MM.1S (cell line): Measurements from ENCODE around the gene SPEM1.

Source experiments
- DNase-seq: peaks from one replicate; pipeline ENCODE4 v3.0.0-alpha.2; 2015
- H2AFZ ChIP-seq: fragments of 300-600 bp; sonication (generic); 2 replicates; pipeline ENCODE4 v1.6.0; 2016; ENCODE audit warnings: antibody characterized with exemption, low read length
- H3F3A ChIP-seq: fragments of 300-600 bp; sonication (generic); 2 replicates; pipeline ENCODE4 v1.6.1; 2016; ENCODE audit warnings: mild to moderate bottlenecking, antibody characterized with exemption, low read length, moderate library complexity, mixed read lengths; ENCODE audit not compliant: insufficient read depth
- H3K27ac ChIP-seq: fragments of 300-600 bp; sonication (generic); 2 replicates; pipeline ENCODE4 v1.5.1; 2016; ENCODE audit warnings: mild to moderate bottlenecking, low read length
- H3K27me3 ChIP-seq: fragments of 300-600 bp; sonication (generic); replicated peaks from 2 replicates; pipeline ENCODE4 v1.6.0; 2016; ENCODE audit warnings: low read length; ENCODE audit not compliant: insufficient read depth
- H3K36me3 ChIP-seq: fragments of 300-600 bp; sonication (generic); replicated peaks from 2 replicates; pipeline ENCODE4 v1.6.1; 2016; ENCODE audit warnings: mild to moderate bottlenecking, low read length, mixed read lengths; ENCODE audit not compliant: insufficient read depth
- H3K4me1 ChIP-seq: fragments of 300-600 bp; sonication (generic); 2 replicates; pipeline ENCODE4 v1.6.1; 2016; ENCODE audit warnings: low read length, mixed read lengths
- H3K4me2 ChIP-seq: fragments of 300-600 bp; sonication (generic); 2 replicates; pipeline ENCODE4 v1.6.0; 2016; ENCODE audit warnings: low read depth, low read length
- H3K4me3 ChIP-seq: fragments of 300-600 bp; sonication (generic); 2 replicates; pipeline ENCODE4 v1.5.1; 2016; ENCODE audit warnings: low read length, mixed read lengths
- H3K79me2 ChIP-seq: fragments of 300-600 bp; sonication (generic); 2 replicates; pipeline ENCODE4 v1.6.1; 2016; ENCODE audit warnings: mixed run types, low read length, mixed read lengths
- H3K9ac ChIP-seq: fragments of 300-600 bp; sonication (generic); 2 replicates; pipeline ENCODE4 v1.6.1; 2016; ENCODE audit warnings: low read length, mixed read lengths
- H3K9me2 ChIP-seq: fragments of 300-600 bp; sonication (generic); replicated peaks from 2 replicates; pipeline ENCODE4 v1.6.1; 2016; ENCODE audit warnings: mild to moderate bottlenecking, low read length, mixed read lengths; ENCODE audit not compliant: insufficient read depth
- H3K9me3 ChIP-seq: fragments of 300-600 bp; sonication (generic); replicated peaks from 2 replicates; pipeline ENCODE4 v1.6.1; 2016; ENCODE audit warnings: mild to moderate bottlenecking, low read length, mixed read lengths; ENCODE audit not compliant: insufficient read depth
- H4K20me1 ChIP-seq: fragments of 300-600 bp; sonication (generic); 2 replicates; pipeline ENCODE4 v1.6.1; 2016; ENCODE audit warnings: mild to moderate bottlenecking, low read length, moderate library complexity, mixed read lengths; ENCODE audit not compliant: insufficient read depth
- CTCF ChIP-seq: fragments of 300-600 bp; sonication (generic); IDR thresholded peaks from 2 replicates; pipeline ENCODE4 v1.5.1; 2016; ENCODE audit warnings: antibody characterized with exemption, low read length, mixed read lengths
- EZH2 ChIP-seq: fragments of 300-600 bp; sonication (generic); optimal IDR thresholded peaks from 2 replicates; pipeline ENCODE3; 2017; ENCODE audit warnings: low read depth, mild to moderate bottlenecking, antibody characterized with exemption, low read length, mixed read lengths
- EZH2phosphoT487 ChIP-seq: fragments of 300-600 bp; sonication (generic); IDR thresholded peaks from 2 replicates; pipeline ENCODE4 v1.6.1; 2018; ENCODE audit warnings: antibody characterized with exemption, low read length

Gene SPEM1

GRCh38 chr17:7411427-7411750 lies 8.7 kb upstream of the SPEM1 start:
- H2AFZ ChIP-seq: no peak overlapping the region
- peaks cover 88% of the 10 kb centered on the region for H3K27me3 ChIP-seq
- no peaks in the 10 kb centered on the region for H3K36me3 ChIP-seq
- H3K4me1 ChIP-seq: no peaks in the 10 kb centered on the region
- no peak overlapping the region for H3K4me2 ChIP-seq
- DNase-seq: no peak
- H3K4me3 ChIP-seq: no peak overlapping the region
- no peak overlapping the region for H3K27ac ChIP-seq
- no peaks in the 10 kb centered on the region for H3F3A ChIP-seq
- no peaks in the 10 kb centered on the region for H4K20me1 ChIP-seq
- no peaks in the 10 kb centered on the region for H3K9me2 ChIP-seq
- no peaks in the 10 kb centered on the region for H3K79me2 ChIP-seq
- H3K9me3 ChIP-seq: no peaks in the 10 kb centered on the region
- H3K9ac ChIP-seq: no peak overlapping the region
- TF ChIP-seq EZH2phosphoT487: no peak
- TF ChIP-seq CTCF: no peak
- no peak for TF ChIP-seq EZH2

DNA sequence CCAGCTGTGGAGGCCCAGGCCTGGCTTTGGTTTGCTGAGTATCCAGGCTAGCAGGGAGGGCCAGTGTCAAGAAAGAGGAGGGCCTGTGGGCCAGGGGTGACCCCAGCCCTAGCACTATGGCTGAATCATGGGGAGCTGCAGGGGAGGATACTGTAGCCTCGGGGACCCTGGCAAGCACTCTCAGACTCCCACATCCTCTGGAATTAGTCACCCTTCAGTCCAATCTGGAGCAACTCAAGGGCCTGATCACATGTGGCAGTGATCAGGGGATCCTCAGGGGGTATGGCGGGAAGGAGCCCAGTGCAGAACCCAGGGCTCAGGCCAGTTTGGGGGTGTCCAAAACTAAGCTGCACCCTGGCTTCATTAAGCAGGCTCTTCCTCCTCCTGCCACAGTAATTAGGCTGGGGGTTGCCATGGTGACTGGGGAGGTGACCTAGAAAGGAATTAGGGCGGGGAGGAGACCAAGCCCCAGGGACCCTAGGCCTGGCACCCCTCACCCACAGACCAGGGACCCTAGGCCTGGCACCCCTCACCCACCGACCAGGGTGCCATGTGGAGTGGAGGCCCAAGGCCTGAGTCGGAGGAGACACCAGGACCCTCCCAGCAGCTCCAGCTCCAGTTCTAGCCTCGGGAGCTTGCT lies 6.7 kb upstream of the SPEM1 start:
- H3K9me2 ChIP-seq: no peaks in the 10 kb centered on the region
- no peaks in the 10 kb centered on the region for H4K20me1 ChIP-seq
- H3F3A ChIP-seq: no peaks in the 10 kb centered on the region
- no peak overlapping the region for H3K9ac ChIP-seq
- no peaks in the 10 kb centered on the region for H3K4me1 ChIP-seq
- no peak overlapping the region for H2AFZ ChIP-seq
- no peak overlapping the region for H3K4me2 ChIP-seq
- H3K36me3 ChIP-seq: no peaks in the 10 kb centered on the region
- H3K4me3 ChIP-seq: no peak overlapping the region
- H3K27ac ChIP-seq: no peak overlapping the region
- no peak for DNase-seq
- H3K79me2 ChIP-seq: no peaks in the 10 kb centered on the region
- no peak for TF ChIP-seq EZH2phosphoT487
- TF ChIP-seq CTCF: no peak
- no peak for TF ChIP-seq EZH2
- peaks cover 96% of the 10 kb centered on the region for H3K27me3 ChIP-seq
- no peaks in the 10 kb centered on the region for H3K9me3 ChIP-seq

GRCh38 chr17:7414837-7415236 lies 5.3 kb upstream of the SPEM1 start:
- no peak overlapping the region for H3K27ac ChIP-seq
- no peak overlapping the region for H3K9ac ChIP-seq
- no peak overlapping the region for H3K4me2 ChIP-seq
- no peaks in the 10 kb centered on the region for H3F3A ChIP-seq
- H3K4me1 ChIP-seq: no peaks in the 10 kb centered on the region
- no peaks in the 10 kb centered on the region for H3K9me2 ChIP-seq
- H2AFZ ChIP-seq: no peak overlapping the region
- H3K4me3 ChIP-seq: no peak overlapping the region
- TF ChIP-seq EZH2 (no peak), CTCF (no peak), EZH2phosphoT487 (no peak)
- H3K36me3 ChIP-seq: no peaks in the 10 kb centered on the region
- H4K20me1 ChIP-seq: no peaks in the 10 kb centered on the region
- no peaks in the 10 kb centered on the region for H3K79me2 ChIP-seq
- H3K27me3 ChIP-seq: peaks cover 98% of the 10 kb centered on the region
- no peaks in the 10 kb centered on the region for H3K9me3 ChIP-seq
- no peak for DNase-seq
